NCI-H1105 (cell line): Measurements from ENCODE around the gene LINGO3.

Source experiments
- DNase-seq: peaks from one replicate; lab custom pipeline; 2025; lab: John Stamatoyannopoulos, UW

Gene LINGO3

DNA sequence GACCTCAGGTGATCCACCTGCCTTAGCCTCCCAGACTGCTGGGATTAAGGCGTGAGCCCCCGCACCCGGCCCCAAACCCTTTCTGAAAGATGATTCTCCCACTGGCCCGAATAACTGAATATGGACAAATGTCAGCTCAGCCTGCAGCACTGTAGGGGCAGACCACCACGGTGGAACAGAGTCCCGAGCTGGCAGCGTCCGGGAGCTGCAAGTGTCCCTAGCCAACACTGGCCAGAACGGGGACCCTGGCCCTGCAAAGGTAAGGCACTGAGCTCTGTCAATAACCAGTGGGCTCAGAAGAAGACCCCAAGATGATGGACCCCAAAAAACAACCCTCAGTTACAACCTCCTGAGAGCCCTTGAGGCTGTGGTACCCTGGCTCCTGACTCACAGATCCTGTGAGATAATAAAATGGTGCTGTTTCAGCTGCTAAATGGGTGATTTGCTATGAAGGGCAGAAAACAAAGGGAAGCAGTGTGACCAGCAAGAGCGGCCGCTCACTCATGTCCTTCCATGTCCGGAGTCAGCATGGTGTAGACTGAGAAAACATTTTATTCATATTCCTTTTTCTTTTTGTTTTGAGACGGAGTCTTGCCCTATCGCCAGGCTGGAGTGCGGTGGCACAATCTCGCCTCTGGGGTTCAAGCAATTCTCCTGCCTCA lies 18.9 kb upstream of the LINGO3 start:
- no peak for DNase-seq

DNA sequence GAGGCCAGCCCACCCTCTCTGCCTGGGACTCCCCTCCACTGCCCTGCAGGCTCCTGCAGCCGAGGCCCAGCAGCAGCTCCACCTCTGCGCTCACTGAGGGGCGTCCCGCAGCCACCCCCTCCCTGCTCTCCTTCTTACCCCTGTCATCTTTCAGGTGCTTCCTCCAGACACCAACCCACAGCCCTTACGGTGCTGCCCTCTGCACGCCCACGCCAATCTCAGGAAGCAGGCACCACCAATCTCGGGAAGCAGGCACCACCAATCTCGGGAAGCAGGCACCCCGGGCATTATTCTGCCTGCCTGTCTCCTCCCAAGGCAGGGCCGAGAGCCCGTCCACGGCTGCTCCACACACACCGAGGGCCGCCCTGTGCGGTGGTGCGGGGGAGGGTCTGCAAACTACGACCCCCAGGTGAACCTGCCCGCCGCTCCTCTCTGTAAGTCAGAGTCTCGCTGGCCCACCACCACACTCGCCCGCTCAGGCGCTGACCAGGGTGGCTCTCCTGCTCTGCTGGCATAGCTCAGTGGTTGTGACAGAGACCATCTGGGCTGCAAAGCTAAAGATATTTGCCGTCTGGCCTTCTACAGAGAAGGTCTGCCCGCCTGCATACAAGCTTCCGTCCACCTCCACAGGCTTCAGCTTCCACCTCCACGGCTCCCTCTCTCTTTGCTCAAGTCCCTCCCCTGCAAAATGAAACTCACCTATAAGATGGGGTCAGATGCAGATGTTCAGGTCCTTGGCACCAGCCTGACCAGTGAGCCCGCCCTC lies 17.5 kb upstream of the LINGO3 start:
- DNase-seq, result no peak

- no peak for DNase-seq
These were observed 16.4 kb upstream of the LINGO3 start for GRCh38 chr19:2324220-2324948.

DNA sequence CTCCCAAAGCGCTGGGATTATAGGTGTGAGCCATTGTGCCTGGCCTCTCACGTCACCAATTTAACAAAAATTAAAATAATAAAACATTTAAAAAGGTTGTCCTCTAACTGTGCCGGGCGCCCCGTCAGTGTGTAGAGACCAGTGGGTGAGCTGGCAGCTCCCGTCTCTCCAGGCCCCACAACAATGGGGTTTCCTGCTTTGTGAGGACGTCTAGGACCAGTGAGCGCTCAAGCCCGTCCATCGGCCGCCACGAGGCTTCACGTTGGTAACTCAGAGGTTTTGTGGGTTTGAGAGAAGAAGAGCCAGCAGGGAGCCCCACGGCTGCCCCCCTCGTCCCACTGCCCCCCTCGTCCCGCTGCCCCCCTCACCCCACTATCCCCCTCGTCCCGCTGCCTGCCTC lies 15.8 kb upstream of the LINGO3 start:
- no peak for DNase-seq

- no peak for DNase-seq
These were observed 13.8 kb upstream of the LINGO3 start for GRCh38 chr19:2321565-2322283.

DNA sequence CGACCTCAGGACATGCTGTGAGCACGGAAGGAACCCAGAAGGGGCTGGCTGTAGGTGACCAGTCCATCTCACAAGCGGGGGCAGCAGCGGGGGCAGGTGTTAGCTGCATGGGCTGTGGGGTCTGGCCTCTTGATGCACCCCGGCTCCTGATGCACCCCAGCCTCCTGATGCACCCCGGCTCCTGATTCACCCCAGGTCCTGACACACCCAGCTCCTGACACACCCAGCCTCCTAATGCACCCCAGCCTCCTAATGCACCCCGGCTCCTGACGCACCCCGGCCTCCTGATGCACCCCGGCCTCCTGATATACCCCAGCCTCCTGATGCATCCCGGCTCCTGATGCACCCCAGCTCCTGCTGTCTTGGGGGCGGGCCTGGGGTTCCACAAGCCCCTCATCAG lies 13.0 kb upstream of the LINGO3 start:
- no peak for DNase-seq

GRCh38 chr19:2320049-2320448 lies 12.1 kb upstream of the LINGO3 start:
- DNase-seq, result no peak

- no peak for DNase-seq
These were observed 11.6 kb upstream of the LINGO3 start for GRCh38 chr19:2319551-2319950.

DNA sequence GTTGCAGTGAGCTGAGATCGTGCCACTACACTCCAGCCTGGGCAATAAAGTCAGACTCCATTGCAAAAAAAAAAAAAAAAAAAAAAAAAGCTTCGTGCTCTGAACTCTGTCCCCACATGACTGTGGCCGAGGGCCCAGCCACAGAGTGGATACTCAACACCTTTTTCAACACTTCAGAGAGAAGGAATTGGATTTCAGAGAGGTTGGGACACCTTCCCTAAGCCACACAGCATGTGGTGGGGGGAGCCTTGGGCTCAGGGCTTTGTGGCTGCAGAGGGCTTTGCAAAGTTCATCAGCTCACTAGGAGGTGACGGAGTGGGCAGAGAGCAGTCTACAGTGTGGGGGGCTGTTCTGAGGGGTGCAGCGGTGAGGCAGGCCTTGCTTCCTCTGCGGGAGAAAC lies 11.0 kb upstream of the LINGO3 start:
- no peak for DNase-seq

- no peak for DNase-seq
These were observed 9.8 kb upstream of the LINGO3 start for GRCh38 chr19:2317756-2318155.

DNA sequence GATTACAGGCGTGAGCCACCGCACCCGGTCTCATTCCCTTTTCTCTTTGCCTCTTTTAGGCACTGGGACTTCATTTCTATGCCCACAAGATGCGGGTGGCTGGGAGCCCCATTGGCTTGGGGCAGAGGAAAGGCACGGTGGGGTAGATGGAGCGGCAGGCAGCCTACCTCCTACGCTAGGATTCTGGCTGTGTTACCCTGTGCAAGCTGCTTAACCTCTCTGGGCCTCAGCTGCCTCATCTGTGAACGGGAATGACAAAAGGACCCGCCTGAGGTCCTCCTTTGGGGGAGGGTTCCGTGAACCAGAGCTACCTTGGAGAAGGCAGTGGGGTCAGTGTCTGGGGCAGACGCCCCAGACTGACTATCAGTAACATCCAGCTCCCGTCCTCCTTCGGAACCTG lies 9.3 kb upstream of the LINGO3 start:
- no peak for DNase-seq

- no peak for DNase-seq
These were observed 7.9 kb upstream of the LINGO3 start for GRCh38 chr19:2315818-2316353.

DNA sequence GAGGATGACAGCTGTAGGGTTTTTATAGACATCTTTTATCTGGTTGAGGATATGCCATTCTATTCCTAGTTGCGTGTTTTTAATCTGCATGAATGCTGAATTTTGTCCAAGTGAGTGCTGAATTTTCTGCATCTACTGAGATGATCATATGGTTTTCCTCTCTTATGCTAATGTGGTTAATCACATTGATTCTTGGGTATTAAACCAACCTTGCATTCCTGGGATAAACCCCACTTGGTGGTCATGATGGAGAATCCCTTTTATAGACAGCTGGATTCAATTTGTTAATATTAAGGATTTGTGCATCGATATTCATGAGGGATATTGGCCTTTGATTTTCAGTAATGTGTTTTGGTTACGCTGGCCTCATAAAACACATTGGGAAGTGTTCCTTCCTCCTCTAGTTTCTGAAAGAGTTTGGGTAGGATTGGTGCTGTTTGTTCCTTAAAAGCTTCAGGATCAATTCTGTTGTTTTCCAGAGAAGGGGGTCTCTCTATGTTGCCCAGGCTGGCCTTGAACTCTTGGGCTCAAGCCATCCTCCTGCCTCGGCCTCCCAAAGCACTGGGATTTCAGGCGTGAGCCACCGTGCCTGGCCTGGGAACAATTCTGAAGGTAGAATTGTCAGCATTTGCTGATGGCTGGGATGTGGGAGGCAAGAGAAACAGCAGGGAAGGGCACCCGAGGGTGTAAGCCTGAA lies 7.3 kb upstream of the LINGO3 start:
- no peak for DNase-seq

DNA sequence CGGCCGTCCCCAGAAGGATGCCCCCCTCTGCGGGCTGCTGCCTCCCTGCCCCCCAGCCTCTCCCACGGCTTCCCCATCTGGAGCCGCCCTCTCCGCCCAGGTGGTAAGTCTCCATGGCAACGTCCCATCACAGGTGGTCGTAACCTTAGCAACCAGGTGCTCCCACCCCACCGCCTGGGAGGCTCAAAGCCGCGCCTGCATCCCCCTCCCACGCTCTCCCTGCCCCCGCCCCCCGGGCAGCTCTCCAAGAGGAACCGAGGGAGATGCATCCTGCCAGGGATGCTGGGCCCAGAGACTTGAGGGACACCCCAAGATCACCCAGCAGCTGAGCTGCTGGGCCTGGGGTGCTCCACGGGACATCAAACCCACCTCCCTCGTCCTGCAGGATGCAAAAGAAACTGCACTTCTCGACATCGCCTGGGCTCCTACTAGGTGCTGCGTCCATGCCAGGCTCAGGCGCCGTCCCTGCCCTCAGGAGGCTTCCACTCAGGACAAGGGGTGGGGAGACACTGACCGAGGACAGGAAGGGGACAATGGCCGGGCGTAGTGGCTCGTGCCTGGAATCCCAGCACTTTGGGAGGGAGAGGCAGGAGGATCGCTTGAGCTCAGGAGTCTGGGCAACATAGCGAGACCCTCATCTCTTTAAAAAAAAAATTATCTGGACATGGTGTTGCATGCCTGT lies 5.0 kb upstream of the LINGO3 start:
- DNase-seq, result no peak

GRCh38 chr19:2311093-2311492 lies 3.1 kb upstream of the LINGO3 start:
- DNase-seq, result no peak

- DNase-seq, result peak; percentile 59
These were observed 1.9 kb upstream of the LINGO3 start for GRCh38 chr19:2309734-2310362.

GRCh38 chr19:2307518-2308012 lies 389 bp downstream of the LINGO3 start:
- no peak for DNase-seq

- no peak for DNase-seq
These were observed 983 bp downstream of the LINGO3 start for GRCh38 chr19:2306971-2307370.

GRCh38 chr19:2306281-2306806 lies 1.6 kb downstream of the LINGO3 start:
- no peak for DNase-seq
